GM12878 (cell line): ENCODE measurements around the gene RMP24.
A peak's percentile ranks its signal among the peaks of the same experiment; 100 is the strongest.

Experiments
- EED ChIP-seq: sonication (generic); IDR thresholded peaks from 2 replicates; pipeline ENCODE4 v1.6.1; 2016; ENCODE audit warnings: antibody characterized with exemption, low read depth
- IRF4 ChIP-seq: IDR thresholded peaks from 2 replicates; pipeline ENCODE4 v1.6.1; 2011; ENCODE audit warnings: low read depth, low read length
- NFYB ChIP-seq: IDR thresholded peaks from 2 replicates; pipeline ENCODE4 v1.6.1; 2011; ENCODE audit warnings: low read depth, mild to moderate bottlenecking, low read length, improper control_type of control experiment, moderate library complexity; ENCODE audit not compliant: insufficient read depth
- POLR2A ChIP-seq: IDR thresholded peaks from 2 replicates; pipeline ENCODE4 v1.6.1; 2011; ENCODE audit warnings: low read depth, mild to moderate bottlenecking, low read length
- TF ChIP-seq, protein P1 (sequence below): IDR thresholded peaks from 2 replicates; pipeline ENCODE4 v1.6.1; 2012; ENCODE audit warnings: low read length, inconsistent platforms
- TF ChIP-seq, protein P2 (sequence below), 3 experiments: IDR thresholded peaks in 2 of 3; conservative IDR thresholded peaks in 1 of 3; 2 replicates each; pipeline ENCODE4 v1.5.1; 2011; ENCODE audit warnings: low read depth in 3 of 3, low read length in 3 of 3, mild to moderate bottlenecking in 3 of 3, control low read depth in 2 of 3, moderate library complexity in 2 of 3, inconsistent platforms in 1 of 3, mixed read lengths in 1 of 3; ENCODE audit not compliant: control insufficient read depth in 2 of 3, insufficient read depth in 1 of 3; ENCODE audit errors: extremely low read depth in 1 of 3
- TF ChIP-seq, protein P3 (sequence below): fragments of 450-650 bp; formaldehyde crosslinking; IDR thresholded peaks from 2 replicates; pipeline ENCODE4 v1.4.0; 2022; ENCODE audit warnings: mild to moderate bottlenecking, moderate library complexity
- TF ChIP-seq, protein P4 (sequence below): fragments of 450-650 bp; IDR thresholded peaks from 2 replicates; pipeline ENCODE4 v1.6.1; 2017; ENCODE audit warnings: mild to moderate bottlenecking, moderate library complexity

Gene RMP24

DNA sequence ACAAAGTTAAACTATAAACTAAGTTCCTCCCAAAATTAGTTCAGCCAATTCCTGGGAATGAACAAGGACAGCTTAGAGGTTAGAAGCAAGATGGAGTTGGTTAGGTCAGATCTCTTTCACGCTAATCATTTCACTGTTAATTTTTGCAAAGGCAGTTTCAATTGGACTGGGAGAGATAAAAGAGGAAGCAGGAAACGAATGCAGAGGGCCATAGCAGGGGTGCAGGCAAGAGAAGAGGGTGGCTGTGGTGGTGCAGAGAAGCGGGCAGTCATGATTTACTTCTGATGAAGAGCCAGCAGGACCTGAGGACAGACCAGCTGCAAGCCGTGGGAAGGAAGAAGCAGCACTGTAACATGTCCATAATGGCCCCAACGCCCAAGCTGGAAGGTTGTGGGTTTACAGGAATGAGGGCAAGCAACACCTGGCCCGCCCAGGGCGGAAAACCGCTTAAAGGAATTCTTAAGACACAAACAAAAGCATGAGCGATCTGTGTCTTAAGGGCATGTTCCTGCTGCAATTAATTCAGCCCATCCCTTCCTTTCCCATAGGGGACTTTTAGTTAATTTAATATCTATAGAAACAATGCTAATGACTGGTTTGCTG, 4.1 kb upstream of the RMP24 start (continued):
- no peak for TF ChIP-seq NFYB
- TF ChIP-seq, protein P1, sequence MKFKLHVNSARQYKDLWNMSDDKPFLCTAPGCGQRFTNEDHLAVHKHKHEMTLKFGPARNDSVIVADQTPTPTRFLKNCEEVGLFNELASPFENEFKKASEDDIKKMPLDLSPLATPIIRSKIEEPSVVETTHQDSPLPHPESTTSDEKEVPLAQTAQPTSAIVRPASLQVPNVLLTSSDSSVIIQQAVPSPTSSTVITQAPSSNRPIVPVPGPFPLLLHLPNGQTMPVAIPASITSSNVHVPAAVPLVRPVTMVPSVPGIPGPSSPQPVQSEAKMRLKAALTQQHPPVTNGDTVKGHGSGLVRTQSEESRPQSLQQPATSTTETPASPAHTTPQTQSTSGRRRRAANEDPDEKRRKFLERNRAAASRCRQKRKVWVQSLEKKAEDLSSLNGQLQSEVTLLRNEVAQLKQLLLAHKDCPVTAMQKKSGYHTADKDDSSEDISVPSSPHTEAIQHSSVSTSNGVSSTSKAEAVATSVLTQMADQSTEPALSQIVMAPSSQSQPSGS = no peak
- TF ChIP-seq POLR2A = no peak
- TF ChIP-seq EED = no peak
- TF ChIP-seq, protein P2, sequence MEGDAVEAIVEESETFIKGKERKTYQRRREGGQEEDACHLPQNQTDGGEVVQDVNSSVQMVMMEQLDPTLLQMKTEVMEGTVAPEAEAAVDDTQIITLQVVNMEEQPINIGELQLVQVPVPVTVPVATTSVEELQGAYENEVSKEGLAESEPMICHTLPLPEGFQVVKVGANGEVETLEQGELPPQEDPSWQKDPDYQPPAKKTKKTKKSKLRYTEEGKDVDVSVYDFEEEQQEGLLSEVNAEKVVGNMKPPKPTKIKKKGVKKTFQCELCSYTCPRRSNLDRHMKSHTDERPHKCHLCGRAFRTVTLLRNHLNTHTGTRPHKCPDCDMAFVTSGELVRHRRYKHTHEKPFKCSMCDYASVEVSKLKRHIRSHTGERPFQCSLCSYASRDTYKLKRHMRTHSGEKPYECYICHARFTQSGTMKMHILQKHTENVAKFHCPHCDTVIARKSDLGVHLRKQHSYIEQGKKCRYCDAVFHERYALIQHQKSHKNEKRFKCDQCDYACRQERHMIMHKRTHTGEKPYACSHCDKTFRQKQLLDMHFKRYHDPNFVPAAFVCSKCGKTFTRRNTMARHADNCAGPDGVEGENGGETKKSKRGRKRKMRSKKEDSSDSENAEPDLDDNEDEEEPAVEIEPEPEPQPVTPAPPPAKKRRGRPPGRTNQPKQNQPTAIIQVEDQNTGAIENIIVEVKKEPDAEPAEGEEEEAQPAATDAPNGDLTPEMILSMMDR (IDR thresholded peaks at IDR 0.05 in 2 of 3, conservative IDR thresholded peaks at IDR 0.05 in 1 of 3; ENCODE audit: control insufficient read depth in 2 of 3, extremely low read depth in 1 of 3, insufficient read depth in 1 of 3, low read depth in 3 of 3, low read length in 3 of 3) = no peak
- TF ChIP-seq, protein P3, sequence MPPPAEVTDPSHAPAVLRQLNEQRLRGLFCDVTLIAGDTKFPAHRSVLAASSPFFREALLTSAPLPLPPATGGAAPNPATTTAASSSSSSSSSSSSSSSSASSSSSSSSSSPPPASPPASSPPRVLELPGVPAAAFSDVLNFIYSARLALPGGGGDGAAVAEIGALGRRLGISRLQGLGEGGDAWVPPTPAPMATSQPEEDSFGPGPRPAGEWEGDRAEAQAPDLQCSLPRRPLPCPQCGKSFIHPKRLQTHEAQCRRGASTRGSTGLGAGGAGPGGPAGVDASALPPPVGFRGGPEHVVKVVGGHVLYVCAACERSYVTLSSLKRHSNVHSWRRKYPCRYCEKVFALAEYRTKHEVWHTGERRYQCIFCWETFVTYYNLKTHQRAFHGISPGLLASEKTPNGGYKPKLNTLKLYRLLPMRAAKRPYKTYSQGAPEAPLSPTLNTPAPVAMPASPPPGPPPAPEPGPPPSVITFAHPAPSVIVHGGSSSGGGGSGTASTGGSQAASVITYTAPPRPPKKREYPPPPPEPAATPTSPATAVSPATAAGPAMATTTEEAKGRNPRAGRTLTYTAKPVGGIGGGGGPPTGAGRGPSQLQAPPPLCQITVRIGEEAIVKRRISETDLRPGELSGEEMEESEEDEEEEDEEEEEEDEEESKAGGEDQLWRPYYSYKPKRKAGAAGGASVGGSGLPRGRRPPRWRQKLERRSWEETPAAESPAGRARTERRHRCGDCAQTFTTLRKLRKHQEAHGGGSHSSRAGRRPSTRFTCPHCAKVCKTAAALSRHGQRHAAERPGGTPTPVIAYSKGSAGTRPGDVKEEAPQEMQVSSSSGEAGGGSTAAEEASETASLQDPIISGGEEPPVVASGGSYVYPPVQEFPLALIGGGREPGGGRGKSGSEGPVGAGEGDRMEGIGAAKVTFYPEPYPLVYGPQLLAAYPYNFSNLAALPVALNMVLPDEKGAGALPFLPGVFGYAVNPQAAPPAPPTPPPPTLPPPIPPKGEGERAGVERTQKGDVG (CRISPR knock-in tag) = no peak
- no peak for TF ChIP-seq IRF4
- TF ChIP-seq, protein P4, sequence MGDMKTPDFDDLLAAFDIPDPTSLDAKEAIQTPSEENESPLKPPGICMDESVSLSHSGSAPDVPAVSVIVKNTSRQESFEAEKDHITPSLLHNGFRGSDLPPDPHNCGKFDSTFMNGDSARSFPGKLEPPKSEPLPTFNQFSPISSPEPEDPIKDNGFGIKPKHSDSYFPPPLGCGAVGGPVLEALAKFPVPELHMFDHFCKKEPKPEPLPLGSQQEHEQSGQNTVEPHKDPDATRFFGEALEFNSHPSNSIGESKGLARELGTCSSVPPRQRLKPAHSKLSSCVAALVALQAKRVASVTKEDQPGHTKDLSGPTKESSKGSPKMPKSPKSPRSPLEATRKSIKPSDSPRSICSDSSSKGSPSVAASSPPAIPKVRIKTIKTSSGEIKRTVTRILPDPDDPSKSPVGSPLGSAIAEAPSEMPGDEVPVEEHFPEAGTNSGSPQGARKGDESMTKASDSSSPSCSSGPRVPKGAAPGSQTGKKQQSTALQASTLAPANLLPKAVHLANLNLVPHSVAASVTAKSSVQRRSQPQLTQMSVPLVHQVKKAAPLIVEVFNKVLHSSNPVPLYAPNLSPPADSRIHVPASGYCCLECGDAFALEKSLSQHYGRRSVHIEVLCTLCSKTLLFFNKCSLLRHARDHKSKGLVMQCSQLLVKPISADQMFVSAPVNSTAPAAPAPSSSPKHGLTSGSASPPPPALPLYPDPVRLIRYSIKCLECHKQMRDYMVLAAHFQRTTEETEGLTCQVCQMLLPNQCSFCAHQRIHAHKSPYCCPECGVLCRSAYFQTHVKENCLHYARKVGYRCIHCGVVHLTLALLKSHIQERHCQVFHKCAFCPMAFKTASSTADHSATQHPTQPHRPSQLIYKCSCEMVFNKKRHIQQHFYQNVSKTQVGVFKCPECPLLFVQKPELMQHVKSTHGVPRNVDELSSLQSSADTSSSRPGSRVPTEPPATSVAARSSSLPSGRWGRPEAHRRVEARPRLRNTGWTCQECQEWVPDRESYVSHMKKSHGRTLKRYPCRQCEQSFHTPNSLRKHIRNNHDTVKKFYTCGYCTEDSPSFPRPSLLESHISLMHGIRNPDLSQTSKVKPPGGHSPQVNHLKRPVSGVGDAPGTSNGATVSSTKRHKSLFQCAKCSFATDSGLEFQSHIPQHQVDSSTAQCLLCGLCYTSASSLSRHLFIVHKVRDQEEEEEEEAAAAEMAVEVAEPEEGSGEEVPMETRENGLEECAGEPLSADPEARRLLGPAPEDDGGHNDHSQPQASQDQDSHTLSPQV = peak; percentile 86; the same call in 1 of the 2 replicates
